GM12801 (cell line): ENCODE results near the gene NFKBIB.

ENCODE experiments used
- CTCF ChIP-seq: IDR thresholded peaks from one replicate; pipeline ENCODE4 v1.5.1; 2011; ENCODE audit warnings: control low read depth; ENCODE audit not compliant: insufficient read length; ENCODE audit errors: extremely low read depth

The NFKBIB gene

GRCh38 chr19:38930776-38931520, 31.2 kb downstream of the NFKBIB start, which contains the start of gene MRPS12:
Gene MRPS12, plus strand, starts transcription at chr19:38930944. Its CDS starts 351 bp downstream, at chr19:38931295.
- TF ChIP-seq CTCF = no peak

- no peak for TF ChIP-seq CTCF
Measured at GRCh38 chr19:38931521-38931793, 31.7 kb downstream of the NFKBIB start.

GRCh38 chr19:38932425-38933179, 32.8 kb downstream of the NFKBIB start:
- TF ChIP-seq CTCF = no peak

GRCh38 chr19:38933544-38933943, 33.8 kb downstream of the NFKBIB start:
- no peak for TF ChIP-seq CTCF

GRCh38 chr19:38939957-38940356, 40.2 kb downstream of the NFKBIB start:
- TF ChIP-seq CTCF = no peak

GRCh38 chr19:38941979-38942378, 42.2 kb downstream of the NFKBIB start:
- TF ChIP-seq CTCF = no peak

- TF ChIP-seq CTCF = no peak
Measured at GRCh38 chr19:38942471-38943181, 42.9 kb downstream of the NFKBIB start.
